ENCODE measurements around the gene NUS1. TPM values are rescaled to one million over a fixed set of nuclear protein-coding genes. Genes with fewer than 3 reads are reported as not detected.

NUS1 gene
- total RNA-seq, 1 experiment from 2014 or later, result 56.9 TPM

GRCh38 chr6:117739869-117740268 is 64.6 kb downstream of the NUS1 start:
- H3K27me3 ChIP-seq (ENCODE audit: insufficient read depth, low read length), result no peaks in the 10 kb centered on the region
- 0 out of 2 replicates have a peak, but pooled peaks cover 2% of the 10 kb centered on the region for H3K4me1 ChIP-seq (ENCODE audit: insufficient read depth, low read length)
- H3K4me2 ChIP-seq (ENCODE audit: insufficient read depth, insufficient read length, low read length), result no peak overlapping the region
- H4K8ac ChIP-seq (replicated peaks; ENCODE audit: insufficient read length, low read depth, low read length), result no peak overlapping the region
- Mint-ChIP-seq H3K9me3 (peaks cover 10% of the 10 kb centered on the region in 2 experiments; a peak in 4 of 5 replicates), H3K27me3 (ENCODE audit: low read depth) (peaks cover 3% of the 10 kb centered on the region; the same call in 1 of the 2 replicates), H3K4me1 (peaks cover 14 to 16% of the 10 kb centered on the region in 2 experiments), H3K4me3 (no peak overlapping the region), H3K36me3 (ENCODE audit: insufficient read depth in 1 of 3, low read depth in 3 of 3) (peaks cover 0 to 4% (median 0%) of the 10 kb centered on the region in 3 experiments; a peak in 3 of 7 replicates), H3K27ac (no peak overlapping the region)
- H2AFZ ChIP-seq (ENCODE audit: low read length), result no peak overlapping the region
- H4K5ac ChIP-seq (ENCODE audit: insufficient read length, low read depth, low read length), result no peak overlapping the region
- no peak overlapping the region for H4K91ac ChIP-seq (ENCODE audit: insufficient read length, low read depth, low read length)
- H3K14ac ChIP-seq (ENCODE audit: insufficient read depth, low read length), result peak overlapping the region; percentile 22; the same call in 1 of the 2 replicates
- no peaks in the 10 kb centered on the region for H3K9me3 ChIP-seq (ENCODE audit: control insufficient read depth, low read depth, low read length)
- no peak overlapping the region for H3K56ac ChIP-seq (ENCODE audit: insufficient read length, low read depth, low read length)
- no peak overlapping the region for H2BK120ac ChIP-seq (ENCODE audit: low read depth, low read length, poor library complexity, severe bottlenecking)
- H2BK12ac ChIP-seq (ENCODE audit: insufficient read length, low read depth, low read length), result no peak overlapping the region
- H3K9ac ChIP-seq (ENCODE audit: extremely low read depth, insufficient read length, low read length), result no peak overlapping the region
- H3K79me2 ChIP-seq (ENCODE audit: insufficient read depth, low read length), result no peaks in the 10 kb centered on the region
- no peak overlapping the region for H3K4ac ChIP-seq (ENCODE audit: low read depth, low read length)
- no peak overlapping the region for H3T11ph ChIP-seq (ENCODE audit: low read length)
- H4K20me1 ChIP-seq (ENCODE audit: control insufficient read depth, insufficient read depth, insufficient read length), result no peaks in the 10 kb centered on the region
- no peak overlapping the region for H2AK5ac ChIP-seq (ENCODE audit: insufficient read length, low read length)
- H3K79me1 ChIP-seq (ENCODE audit: insufficient read depth, low read depth, low read length, poor library complexity, severe bottlenecking), result no peaks in the 10 kb centered on the region
- DNase-seq, result peak; percentile 29
- no peak overlapping the region for H2BK15ac ChIP-seq (ENCODE audit: low read depth, low read length)
- no peaks in the 10 kb centered on the region for H3K23me2 ChIP-seq (ENCODE audit: insufficient read length, low read depth, low read length, poor library complexity, severe bottlenecking)
- no peak overlapping the region for H3K27ac ChIP-seq (ENCODE audit: insufficient read length, low read depth, low read length)
- WGBS (ENCODE audit: extremely low coverage, insufficient read length, low lambda C conversion rate), result no CpG with 5 or more reads among the region's 4 CpGs
- H2BK5ac ChIP-seq (ENCODE audit: insufficient read length, low read length), result no peak overlapping the region
- no peak for TF ChIP-seq CTCF (conservative IDR thresholded peaks at IDR 0.05)
- H3K18ac ChIP-seq (ENCODE audit: insufficient read length, low read depth, low read length), result no peak overlapping the region
- H2BK20ac ChIP-seq (ENCODE audit: low read depth, low read length, poor library complexity, severe bottlenecking), result no peak overlapping the region
- no peak overlapping the region for H3K23ac ChIP-seq (ENCODE audit: insufficient read length, low read depth, low read length)

Data from H9 (cell line).